ENCODE data around the gene WNK4. TPM values are rescaled to one million over a fixed set of nuclear protein-coding genes. Genes with fewer than 3 reads are reported as not detected.

The WNK4 gene
- total and polyA plus RNA-seq, 10 of the 15 experiments (the other 5 are each of a cell fraction or from before 2014, with no cell fraction given): 0.06 to 0.29 (median 0.13) TPM; not detected in 5

GRCh38 chr17:42796066-42796758, 15.8 kb downstream of the WNK4 start:
- no peaks in the 10 kb centered on the region for H3K9me3 ChIP-seq (replicated peaks; ENCODE audit: control insufficient read depth, insufficient read depth, low read length)
- WGBS (ENCODE audit: insufficient coverage, insufficient replicate concordance, low lambda C conversion rate, missing lambda C conversion rate): 97% methylated on average over 18 of the region's 18 CpGs
- RAD21 ChIA-PET (ENCODE audit: unreplicated experiment): no interaction called here
- H3K4me3 ChIP-seq: no peak overlapping the region
- H3K9ac ChIP-seq (ENCODE audit: control insufficient read depth, insufficient read depth, low read length): no peak overlapping the region
- TF ChIP-seq, protein P1, sequence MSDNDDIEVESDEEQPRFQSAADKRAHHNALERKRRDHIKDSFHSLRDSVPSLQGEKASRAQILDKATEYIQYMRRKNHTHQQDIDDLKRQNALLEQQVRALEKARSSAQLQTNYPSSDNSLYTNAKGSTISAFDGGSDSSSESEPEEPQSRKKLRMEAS (IDR thresholded peaks at IDR 0.05; ENCODE audit: low read depth, low read length): no peak
- TF ChIP-seq CHD1 (IDR thresholded peaks at IDR 0.05; ENCODE audit: low read depth, low read length) (no peak), CHD4 (IDR thresholded peaks at IDR 0.05) (no peak), SP1 (IDR thresholded peaks at IDR 0.05; ENCODE audit: low read depth, low read length) (no peak), SUZ12 (IDR thresholded peaks at IDR 0.05; ENCODE audit: unreplicated experiment) (no peak), HDAC6 (IDR thresholded peaks at IDR 0.05; ENCODE audit: unreplicated experiment) (no peak)
- TF ChIP-seq, protein P2, sequence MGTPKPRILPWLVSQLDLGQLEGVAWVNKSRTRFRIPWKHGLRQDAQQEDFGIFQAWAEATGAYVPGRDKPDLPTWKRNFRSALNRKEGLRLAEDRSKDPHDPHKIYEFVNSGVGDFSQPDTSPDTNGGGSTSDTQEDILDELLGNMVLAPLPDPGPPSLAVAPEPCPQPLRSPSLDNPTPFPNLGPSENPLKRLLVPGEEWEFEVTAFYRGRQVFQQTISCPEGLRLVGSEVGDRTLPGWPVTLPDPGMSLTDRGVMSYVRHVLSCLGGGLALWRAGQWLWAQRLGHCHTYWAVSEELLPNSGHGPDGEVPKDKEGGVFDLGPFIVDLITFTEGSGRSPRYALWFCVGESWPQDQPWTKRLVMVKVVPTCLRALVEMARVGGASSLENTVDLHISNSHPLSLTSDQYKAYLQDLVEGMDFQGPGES (IDR thresholded peaks at IDR 0.05): no peak
- in situ Hi-C loops (cut with MboI) (no loop called here), intact Hi-C loops (cut with micrococcal nuclease; ENCODE audit: unreplicated experiment) (no loop called here)
- ATAC-seq (no peak), DNase-seq (ENCODE audit: low read depth, low spot score) (no peak), FAIRE-seq (no peak)
- H3K4me1 ChIP-seq (ENCODE audit: control insufficient read depth, insufficient read depth, low read length): peaks cover 10% of the 10 kb centered on the region
- H4K20me1 ChIP-seq (ENCODE audit: control insufficient read depth, insufficient read depth): no peaks in the 10 kb centered on the region
- H3K79me2 ChIP-seq (ENCODE audit: control insufficient read depth, insufficient read depth, low read length): peaks cover 6% of the 10 kb centered on the region
- no peaks in the 10 kb centered on the region for H3K27me3 ChIP-seq (replicated peaks in 1 of 2; ENCODE audit: control insufficient read depth in 2 of 2, insufficient read depth in 2 of 2, low read length in 1 of 2)
- H3K36me3 ChIP-seq (ENCODE audit: control insufficient read depth in 2 of 2, insufficient read depth in 2 of 2, low read length in 1 of 2): no peaks in the 10 kb centered on the region
- CTCF ChIA-PET: interaction anchor here (1.1 to 2.9 kb wide), 4 partner anchors 23 to 28 kb away, joined by 3 to 11 read pairs (median 9); partner anchors contain the start of genes BECN1 and VPS25
- H3K4me2 ChIP-seq (ENCODE audit: control insufficient read depth, insufficient read depth): no peak overlapping the region
- H3K27ac ChIP-seq (ENCODE audit: control insufficient read depth, insufficient read depth): no peak overlapping the region
- BruUV-seq (replicated peaks): no TSS peak
- POLR2A ChIA-PET: interaction anchor here (0.6 kb wide), 1 partner anchor 39 kb away, joined by 3 read pairs; no protein-coding TSS in a partner anchor
- SMC1A ChIA-PET (ENCODE audit: uncharacterized antibody, unreplicated experiment): interaction anchor here (1.5 kb wide), 2 partner anchors 36 to 218 kb away, joined by 3 to 5 read pairs; no protein-coding TSS in a partner anchor
- no peak overlapping the region for H2AFZ ChIP-seq (ENCODE audit: control insufficient read depth, low read depth, low read length)

Data from GM12878 (cell line).